NT2/D1 (cell line): ENCODE measurements around the gene CERS6.

Experiments
- DNase-seq: peaks from one replicate; pipeline ENCODE4 v3.0.0-alpha.2; 2011; ENCODE audit warnings: low read depth, low spot score
- H3K27me3 ChIP-seq: 2 replicates; pipeline ENCODE4 v1.6.0; 2011; ENCODE audit warnings: mild to moderate bottlenecking; ENCODE audit not compliant: insufficient read length, insufficient read depth
- H3K36me3 ChIP-seq: 2 replicates; pipeline ENCODE4 v1.6.1; 2011; ENCODE audit warnings: mild to moderate bottlenecking, low read length, mixed read lengths; ENCODE audit not compliant: insufficient read depth, insufficient read length
- H3K4me1 ChIP-seq: 2 replicates; pipeline ENCODE4 v1.5.1; 2011; ENCODE audit not compliant: insufficient read depth, insufficient read length
- H3K4me3 ChIP-seq: 2 replicates; pipeline ENCODE4 v1.5.1; 2011; ENCODE audit warnings: low read depth; ENCODE audit not compliant: insufficient read length
- H3K9ac ChIP-seq: 2 replicates; pipeline ENCODE4 v1.6.0; 2011; ENCODE audit warnings: low read depth; ENCODE audit not compliant: insufficient read length
- H3K9me3 ChIP-seq: 2 replicates; pipeline ENCODE4 v1.5.1; 2011; ENCODE audit warnings: mild to moderate bottlenecking, low read length; ENCODE audit not compliant: insufficient read depth
- SUZ12 ChIP-seq: IDR thresholded peaks from 2 replicates; pipeline ENCODE4 v1.6.1; 2011; ENCODE audit not compliant: insufficient read length, insufficient read depth; ENCODE audit errors: extremely low read depth
- YY1 ChIP-seq: IDR thresholded peaks from 2 replicates; pipeline ENCODE4 v1.6.1; 2011; ENCODE audit not compliant: insufficient read length, insufficient read depth
- ZNF274 ChIP-seq: IDR thresholded peaks from 2 replicates; pipeline ENCODE4 v1.6.1; 2011; ENCODE audit warnings: mild to moderate bottlenecking, low read depth, low read length

The CERS6 gene

DNA sequence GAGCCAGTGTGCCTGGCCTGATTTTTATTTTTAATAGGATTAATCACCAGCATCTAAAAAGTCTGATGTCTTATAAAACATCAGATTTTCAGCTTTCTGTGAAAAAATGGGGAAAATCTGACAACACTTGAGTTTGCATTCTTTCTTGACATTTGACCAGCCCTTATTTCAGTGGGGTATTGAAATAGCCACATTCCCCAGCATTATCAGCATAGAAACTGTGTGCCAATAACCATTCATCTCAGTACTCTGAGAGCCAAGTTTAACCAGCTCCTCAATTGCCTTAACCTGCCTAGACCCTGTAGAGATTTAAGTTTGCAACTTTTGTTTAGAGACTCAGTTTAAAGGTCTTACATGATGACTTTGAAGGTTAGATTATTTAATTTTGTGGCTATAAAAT, 155.0 kb downstream of the CERS6 start:
- Histone ChIP-seq H3K27me3 (no peaks in the 10 kb centered on the region), H3K9me3 (peaks cover 18% of the 10 kb centered on the region; the same call in 1 of the 2 replicates), H3K4me1 (no peaks in the 10 kb centered on the region), H3K9ac (no peak overlapping the region), H3K36me3 (peaks cover 7% of the 10 kb centered on the region), H3K4me3 (no peak overlapping the region)
- TF ChIP-seq YY1 (no peak), ZNF274 (no peak), SUZ12 (no peak)
- DNase-seq, result no peak

DNA sequence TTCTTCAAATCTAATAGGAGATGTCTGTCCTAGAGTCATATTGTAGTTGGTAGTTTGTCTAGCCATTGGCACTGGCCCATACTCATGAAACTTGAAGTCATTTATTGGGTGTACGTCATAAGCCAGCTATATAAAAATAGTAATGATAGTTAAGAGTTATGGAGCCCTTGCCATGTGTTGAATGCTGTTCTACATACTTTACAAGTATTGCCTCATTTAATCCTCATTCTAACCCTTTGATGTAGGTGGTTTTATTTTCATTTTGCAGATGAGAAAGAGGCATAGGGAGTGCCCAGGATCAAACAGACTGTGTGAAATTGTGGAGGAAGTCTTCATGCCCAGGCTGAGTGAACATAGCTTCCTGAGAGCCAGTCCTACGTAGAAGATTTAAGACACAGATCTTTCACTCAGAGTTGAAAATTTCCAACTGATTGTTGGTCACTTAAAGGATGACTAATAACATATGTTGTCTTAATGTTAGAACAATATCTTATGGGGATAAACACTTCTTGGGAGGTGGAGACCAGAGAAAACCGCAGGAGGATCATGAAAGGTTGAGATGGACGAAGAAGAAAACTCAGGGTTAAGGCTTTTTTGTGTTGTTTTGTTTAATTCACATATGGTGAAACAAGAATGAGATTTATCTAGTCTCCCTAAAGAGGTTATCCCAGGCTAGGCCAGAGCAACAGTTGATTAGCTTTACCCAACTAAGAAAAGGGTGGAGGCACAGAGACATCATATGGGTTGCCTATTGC, 156.0 kb downstream of the CERS6 start:
- Histone ChIP-seq H3K4me1 (no peaks in the 10 kb centered on the region), H3K9me3 (peaks cover 15% of the 10 kb centered on the region; the same call in 1 of the 2 replicates), H3K4me3 (no peak overlapping the region), H3K9ac (no peak overlapping the region), H3K36me3 (peaks cover 7% of the 10 kb centered on the region), H3K27me3 (no peaks in the 10 kb centered on the region)
- TF ChIP-seq ZNF274 (no peak), YY1 (no peak), SUZ12 (no peak)
- no peak for DNase-seq

DNA sequence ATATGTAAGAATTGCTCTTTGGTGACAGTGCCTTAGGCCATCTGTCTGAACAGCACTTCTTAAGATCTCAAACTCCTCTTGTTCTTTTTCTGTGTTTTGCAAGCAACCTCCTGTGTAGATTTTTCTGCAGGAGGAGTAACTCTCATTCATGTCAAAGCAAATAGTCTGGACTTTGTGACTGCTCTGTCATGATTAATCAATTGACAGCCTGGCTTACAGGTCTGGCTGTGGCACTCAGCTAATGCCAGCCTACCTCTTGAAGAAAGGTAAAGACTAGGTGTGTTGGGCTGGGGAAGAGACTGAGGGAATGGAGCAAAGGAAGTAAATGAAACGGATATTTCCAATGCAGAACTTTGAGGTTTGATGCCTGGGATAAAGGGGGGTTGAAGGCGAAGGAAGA, 156.6 kb downstream of the CERS6 start:
- DNase-seq, result no peak
- Histone ChIP-seq H3K4me3 (no peak overlapping the region), H3K36me3 (peaks cover 7% of the 10 kb centered on the region), H3K9ac (no peak overlapping the region), H3K4me1 (no peaks in the 10 kb centered on the region), H3K27me3 (no peaks in the 10 kb centered on the region), H3K9me3 (peaks cover 15% of the 10 kb centered on the region; the same call in 1 of the 2 replicates)
- no peak for TF ChIP-seq YY1
- TF ChIP-seq SUZ12, result no peak
- no peak for TF ChIP-seq ZNF274

DNA sequence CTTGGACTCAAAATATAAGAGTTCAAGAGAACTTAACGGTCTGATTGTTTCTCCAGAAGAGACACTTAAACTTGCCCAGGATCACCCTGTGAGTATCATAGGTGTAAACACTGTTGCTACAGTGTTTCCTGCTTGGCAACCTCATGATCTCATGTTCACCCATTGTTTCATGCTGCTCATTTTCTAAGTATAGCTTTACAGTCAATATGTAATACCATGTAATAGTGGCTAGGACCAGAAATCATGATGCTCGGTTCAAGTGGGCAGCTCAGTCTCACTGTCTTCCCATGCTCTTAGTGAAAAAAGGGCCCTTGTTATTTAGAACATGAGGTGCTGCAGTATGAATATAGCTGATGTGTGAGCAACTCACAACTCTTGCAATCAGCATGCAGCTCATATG, 157.5 kb downstream of the CERS6 start:
- DNase-seq, result no peak
- Histone ChIP-seq H3K36me3 (peaks cover 7% of the 10 kb centered on the region), H3K9me3 (peaks cover 15% of the 10 kb centered on the region; the same call in 1 of the 2 replicates), H3K4me1 (no peaks in the 10 kb centered on the region), H3K9ac (no peak overlapping the region), H3K27me3 (no peaks in the 10 kb centered on the region), H3K4me3 (no peak overlapping the region)
- TF ChIP-seq ZNF274, result no peak
- TF ChIP-seq SUZ12, result no peak
- TF ChIP-seq YY1, result no peak

DNA sequence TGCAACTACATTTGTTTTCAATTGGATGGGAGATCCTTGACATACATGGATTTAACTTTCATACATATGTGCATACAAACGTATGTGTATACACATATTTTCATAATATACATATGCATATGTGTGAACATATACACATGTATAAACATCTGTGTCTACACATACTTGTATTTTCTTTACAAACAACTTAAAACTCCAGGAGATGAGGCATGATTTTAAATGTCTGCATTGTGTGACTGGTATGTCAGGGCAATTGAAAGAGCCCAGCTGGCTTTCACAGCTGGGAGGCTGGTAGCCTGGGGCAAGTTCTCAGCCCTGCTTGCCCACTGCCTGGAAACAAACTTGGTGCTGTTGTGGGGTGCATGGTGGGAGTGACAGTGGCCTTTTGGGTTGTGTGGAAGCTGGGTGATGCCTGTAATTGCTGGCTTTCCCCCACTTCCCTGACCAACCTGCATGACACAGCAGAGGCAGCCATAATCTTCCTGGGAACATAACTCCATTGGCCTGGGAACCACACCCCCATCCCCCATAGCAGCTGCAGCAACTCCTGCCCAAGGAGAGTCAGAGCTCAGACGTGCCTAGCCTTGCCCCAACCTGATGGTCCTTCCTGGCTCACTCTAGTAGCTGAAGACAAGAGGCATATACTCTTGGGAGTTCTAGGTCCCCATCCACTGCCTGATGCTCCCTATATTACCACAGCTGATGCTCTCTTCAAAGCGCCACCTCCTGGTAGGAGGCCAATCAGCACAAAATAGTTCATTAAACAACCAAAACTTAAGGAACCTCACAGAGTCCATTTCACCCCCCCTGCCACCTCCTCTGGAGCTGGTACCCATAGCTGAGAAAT, 158.3 kb downstream of the CERS6 start:
- H3K4me1 ChIP-seq, result no peaks in the 10 kb centered on the region
- TF ChIP-seq YY1, result no peak
- no peak for TF ChIP-seq ZNF274
- no peak for TF ChIP-seq SUZ12
- no peaks in the 10 kb centered on the region for H3K27me3 ChIP-seq
- H3K9me3 ChIP-seq, result peaks cover 15% of the 10 kb centered on the region; the same call in 1 of the 2 replicates
- no peak for DNase-seq
- no peak overlapping the region for H3K9ac ChIP-seq
- no peak overlapping the region for H3K4me3 ChIP-seq
- peaks cover 6% of the 10 kb centered on the region for H3K36me3 ChIP-seq

DNA sequence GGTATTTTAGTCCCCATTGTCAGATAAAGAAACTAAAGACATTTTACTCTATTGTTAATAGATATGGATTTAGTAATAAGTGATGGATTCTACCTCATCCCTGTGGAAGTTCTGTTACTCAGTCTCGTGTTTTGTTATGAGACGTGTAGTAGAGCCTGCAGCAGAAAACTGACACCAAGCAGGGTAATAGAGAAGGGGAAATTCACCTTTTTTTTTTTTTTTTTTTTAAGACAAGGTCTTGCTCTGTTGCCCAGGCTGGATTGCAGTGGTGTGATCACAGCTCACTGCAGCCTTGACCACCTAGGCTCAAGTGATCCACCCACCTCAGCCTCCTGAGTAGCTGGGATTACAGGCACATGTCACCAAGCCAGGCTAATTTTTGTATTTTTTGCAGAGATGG, 164.5 kb downstream of the CERS6 start:
- Histone ChIP-seq H3K27me3 (no peaks in the 10 kb centered on the region), H3K9me3 (0 out of 2 replicates have a peak, but pooled peaks cover 3% of the 10 kb centered on the region), H3K4me1 (no peaks in the 10 kb centered on the region), H3K36me3 (no peaks in the 10 kb centered on the region), H3K9ac (no peak overlapping the region), H3K4me3 (no peak overlapping the region)
- no peak for TF ChIP-seq SUZ12
- no peak for TF ChIP-seq YY1
- TF ChIP-seq ZNF274, result no peak
- no peak for DNase-seq

DNA sequence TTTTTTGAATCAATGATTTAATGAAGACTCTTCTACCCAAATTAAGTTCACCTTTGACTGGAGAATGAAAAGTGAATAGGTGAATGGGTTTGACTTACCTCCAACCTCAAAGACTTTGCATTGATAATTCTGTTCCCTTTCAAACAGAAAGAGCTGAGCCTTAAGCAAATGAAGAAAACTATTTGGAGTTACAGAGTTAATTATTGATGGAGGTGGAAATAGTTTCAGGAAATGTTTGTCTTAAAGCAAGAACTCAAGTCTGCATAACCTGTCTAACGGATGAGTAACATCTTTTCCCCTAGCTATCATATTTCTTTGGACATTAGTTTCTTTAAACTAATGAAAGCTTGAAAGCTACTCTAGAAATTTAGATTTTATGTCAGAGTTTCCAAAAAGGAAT, 166.5 kb downstream of the CERS6 start:
- Histone ChIP-seq H3K9ac (no peak overlapping the region), H3K27me3 (no peaks in the 10 kb centered on the region), H3K4me1 (no peaks in the 10 kb centered on the region), H3K4me3 (no peak overlapping the region), H3K9me3 (no peaks in the 10 kb centered on the region), H3K36me3 (no peaks in the 10 kb centered on the region)
- TF ChIP-seq YY1, result no peak
- no peak for DNase-seq
